HEK293 (cell line): ENCODE results near the gene MOK.

Experiments used
- CTCF ChIP-seq: fragments of 450-650 bp; formaldehyde crosslinking; IDR thresholded peaks from 2 replicates; pipeline ENCODE4 v1.5.1; 2016; ENCODE audit warnings: missing biosample characterization, missing genetic modification characterization
- HOXD13 ChIP-seq: sonication (generic); formaldehyde crosslinking; IDR thresholded peaks from 2 replicates; pipeline ENCODE4 v1.8.0; 2022; ENCODE audit warnings: missing genetic modification reagents, borderline replicate concordance

- no peak for TF ChIP-seq HOXD13 (CRISPR knock-in tag)
- no peak for TF ChIP-seq CTCF (tag by site-specific recombination)
These were observed 84.9 kb downstream of the MOK start for GRCh38 chr14:102220031-102220430.
